GM21529 (cell line): Measurements from ENCODE around the gene MMD2.

ENCODE experiments used
- ATAC-seq: cut with Tn5 transposase; IDR thresholded peaks from one replicate; pipeline ENCODE4 v1.9.1; 2021; ENCODE audit not compliant: unreplicated experiment

MMD2 gene

GRCh38 chr7:4959306-4959705, 319 bp upstream of the MMD2 start:
- no peak for ATAC-seq

DNA sequence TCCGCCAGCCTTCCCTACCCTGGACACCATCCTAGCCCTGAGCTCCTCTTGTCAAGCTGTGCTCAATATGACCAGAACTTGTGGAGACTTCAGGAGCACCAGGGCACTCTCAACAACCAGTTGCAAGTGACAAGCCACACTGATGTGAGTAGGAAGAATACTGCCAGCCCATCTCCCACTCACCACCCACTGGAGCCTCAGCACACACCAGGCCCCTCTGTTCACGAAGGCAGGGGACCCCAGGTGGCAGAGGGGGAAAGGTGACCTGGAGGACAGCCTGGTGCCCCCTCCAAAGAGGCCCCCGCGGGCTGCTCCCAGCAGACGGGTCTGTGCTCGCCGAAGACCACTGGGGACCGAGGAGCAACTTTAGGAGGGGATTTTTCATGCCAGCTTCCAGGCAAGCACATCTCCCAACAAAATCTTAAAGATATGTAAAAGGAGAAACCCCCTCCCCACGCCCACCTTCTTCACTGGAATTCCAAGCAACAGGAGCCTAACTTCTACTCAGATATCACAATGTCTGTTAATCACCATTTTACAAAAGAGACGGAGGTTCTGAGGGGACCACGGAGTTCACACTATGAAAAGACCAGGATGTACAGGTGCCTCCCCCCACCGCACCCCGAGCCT, 1.0 kb downstream of the MMD2 start:
- ATAC-seq = no peak

- ATAC-seq = no peak
These were observed 6.9 kb downstream of the MMD2 start for GRCh38 chr7:4951903-4952636.

GRCh38 chr7:4951304-4951703, 7.7 kb downstream of the MMD2 start:
- ATAC-seq = no peak

DNA sequence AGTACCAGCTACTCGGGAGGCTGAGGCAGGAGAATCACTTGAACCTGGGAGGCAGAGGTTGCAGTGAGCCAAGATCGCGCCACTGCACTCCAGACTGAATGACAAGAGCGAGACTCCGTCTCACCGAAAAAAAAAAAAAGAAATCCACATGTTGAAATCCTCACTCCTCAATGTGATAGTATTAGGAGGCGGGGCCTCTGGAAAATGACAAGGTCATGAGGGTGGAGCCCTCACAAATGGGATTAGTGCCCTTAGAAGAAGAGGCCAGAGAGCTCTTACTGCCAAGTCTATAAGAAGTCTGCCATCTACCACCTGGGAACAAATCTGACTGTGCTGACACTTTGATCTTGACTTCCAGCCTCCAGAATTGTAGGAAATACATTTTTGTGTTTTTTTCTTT, 10.6 kb downstream of the MMD2 start:
- no peak for ATAC-seq

DNA sequence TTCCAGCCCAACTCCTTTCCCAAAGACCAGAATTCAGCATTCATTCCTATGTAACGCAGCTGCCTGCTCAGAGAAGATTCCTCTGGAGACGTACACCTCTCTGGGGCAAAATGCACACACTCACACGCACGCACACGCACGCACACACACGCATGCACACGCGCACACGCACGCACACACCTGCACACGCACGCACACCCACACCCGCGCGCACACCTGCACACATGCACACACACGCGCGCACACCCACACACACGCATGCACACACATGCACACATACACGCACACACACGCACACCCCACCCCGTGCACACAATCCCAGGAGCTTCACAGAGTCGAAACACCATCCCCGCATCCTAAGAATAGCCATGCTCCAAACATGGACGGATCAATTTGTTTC, 13.0 kb downstream of the MMD2 start:
- ATAC-seq = no peak

GRCh38 chr7:4944939-4945338, 14.0 kb downstream of the MMD2 start:
- no peak for ATAC-seq

DNA sequence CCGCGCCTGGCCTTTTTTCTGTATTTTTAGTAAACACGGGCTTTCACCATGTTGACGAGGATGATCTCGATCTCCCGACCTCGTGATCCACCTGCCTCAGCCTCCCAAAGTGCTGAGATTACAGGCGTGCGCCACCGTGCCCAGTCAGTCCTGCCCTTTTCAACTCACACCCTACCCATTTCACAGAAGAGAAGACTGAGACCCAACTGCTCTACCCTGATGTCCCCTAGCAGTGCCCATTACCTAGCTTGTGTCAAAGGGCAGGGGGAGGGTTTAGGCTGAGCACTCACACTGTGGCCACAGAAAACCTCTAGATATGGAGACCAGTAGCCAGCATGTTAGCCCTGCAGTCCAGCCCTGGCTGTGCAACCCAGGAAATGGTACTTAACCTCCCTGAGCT, 15.7 kb downstream of the MMD2 start:
- ATAC-seq = no peak

DNA sequence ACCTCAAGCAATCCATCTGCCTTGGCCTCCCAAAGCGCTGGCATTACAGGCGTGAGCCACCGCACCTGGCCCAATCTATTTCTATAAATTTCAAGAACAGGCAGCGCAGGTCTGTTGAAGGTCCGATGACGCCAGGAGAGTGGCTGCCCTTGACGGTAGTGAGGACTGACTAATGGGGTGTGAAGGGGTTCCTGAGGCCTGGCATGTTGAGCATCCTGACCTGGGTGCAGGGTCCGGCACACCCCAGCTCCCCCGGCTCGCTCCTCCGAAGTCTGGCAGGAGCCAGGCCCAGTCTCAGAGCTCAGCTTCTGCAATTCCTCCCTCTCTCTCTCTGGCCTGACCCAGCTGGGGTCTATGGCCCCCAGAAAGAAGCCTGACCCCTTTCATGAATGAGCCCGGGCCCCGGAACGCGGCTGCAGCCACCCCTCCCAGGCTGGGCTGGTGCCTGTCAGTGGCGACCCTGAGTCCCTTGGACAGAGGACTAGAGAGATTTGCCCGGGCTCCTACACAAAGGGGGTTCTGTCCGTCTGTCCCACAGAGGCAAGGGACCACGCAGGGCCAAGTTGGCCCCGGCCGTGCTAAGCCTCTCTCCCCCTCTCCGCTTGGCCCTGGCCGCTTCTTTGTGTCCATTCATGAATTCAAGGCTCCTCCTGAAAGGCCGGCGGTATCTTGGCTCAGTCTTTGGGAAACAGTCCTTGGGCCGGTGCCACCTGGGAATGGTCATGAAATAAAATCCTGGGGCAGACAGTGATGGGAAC, 18.8 kb downstream of the MMD2 start:
- no peak for ATAC-seq

- no peak for ATAC-seq
These were observed 21.6 kb downstream of the MMD2 start for GRCh38 chr7:4937411-4937810.

DNA sequence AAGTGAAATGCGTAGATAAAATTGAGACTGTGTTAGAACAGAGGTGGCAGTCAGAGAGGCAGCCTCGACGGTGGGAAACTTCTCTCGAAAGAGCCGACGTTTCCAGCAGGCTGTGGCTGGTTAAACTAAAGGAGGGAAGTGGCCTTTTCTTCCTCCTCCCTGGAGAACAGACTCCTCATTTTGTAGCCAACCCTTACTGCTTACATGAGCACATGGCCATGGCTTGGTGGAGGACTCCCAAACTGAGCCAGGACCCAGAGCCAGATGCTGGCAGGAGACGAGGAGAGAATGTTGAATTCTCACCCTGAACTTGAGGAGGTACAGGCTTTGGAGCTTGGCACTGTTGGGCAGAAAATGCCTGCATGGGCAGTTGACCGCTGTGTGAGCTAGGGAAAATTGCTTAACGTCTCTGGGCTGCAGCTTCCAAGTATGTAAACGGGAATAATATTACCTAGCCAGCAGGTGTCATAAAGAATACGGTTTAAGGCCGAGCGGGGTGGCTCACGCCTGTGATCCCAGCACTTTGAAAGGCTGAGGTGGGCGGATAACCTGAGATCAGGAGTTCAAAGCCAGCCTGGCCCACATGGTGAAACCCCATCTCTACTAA, 24.5 kb downstream of the MMD2 start:
- no peak for ATAC-seq

DNA sequence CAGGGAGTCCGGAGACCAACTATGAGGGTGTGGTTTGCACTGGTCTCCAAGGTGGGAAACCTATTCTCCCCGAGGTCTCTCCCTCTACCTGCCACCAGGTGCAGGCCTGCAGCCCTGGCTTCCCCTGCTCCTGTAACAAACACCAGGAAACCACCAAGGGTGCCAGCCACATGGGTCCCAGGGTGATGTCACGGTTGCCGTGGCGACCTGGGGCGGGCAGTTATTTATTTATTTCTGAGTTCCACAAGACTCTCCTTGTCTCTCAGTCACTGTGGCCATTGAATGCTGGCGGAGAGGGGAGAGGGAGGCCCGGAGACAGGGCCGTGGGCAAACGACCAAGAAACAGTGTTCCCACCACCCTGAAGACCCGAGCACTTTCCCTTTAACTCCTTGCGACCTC, 27.0 kb downstream of the MMD2 start:
- ATAC-seq = no peak

GRCh38 chr7:4929005-4929404, 30.0 kb downstream of the MMD2 start:
- ATAC-seq = no peak

DNA sequence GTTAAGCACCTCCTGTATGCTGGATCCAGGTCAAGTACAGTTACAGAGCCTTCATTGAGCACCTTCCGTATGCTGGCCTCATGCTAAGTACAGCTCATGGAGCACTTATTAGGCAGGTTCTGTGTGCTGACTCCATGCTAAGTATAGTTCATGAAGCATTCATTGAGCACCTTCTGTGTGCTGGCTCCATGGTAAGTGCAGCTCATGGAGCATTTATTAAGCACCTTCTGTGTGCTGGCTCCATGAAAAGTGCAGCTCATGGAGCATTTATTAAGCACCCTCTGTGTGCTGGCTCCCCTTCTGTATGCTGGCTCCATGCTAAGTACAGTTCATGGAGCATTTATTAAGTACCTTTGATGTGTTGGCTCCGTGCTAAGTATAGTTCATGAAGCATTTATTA, 30.5 kb downstream of the MMD2 start:
- ATAC-seq = no peak

DNA sequence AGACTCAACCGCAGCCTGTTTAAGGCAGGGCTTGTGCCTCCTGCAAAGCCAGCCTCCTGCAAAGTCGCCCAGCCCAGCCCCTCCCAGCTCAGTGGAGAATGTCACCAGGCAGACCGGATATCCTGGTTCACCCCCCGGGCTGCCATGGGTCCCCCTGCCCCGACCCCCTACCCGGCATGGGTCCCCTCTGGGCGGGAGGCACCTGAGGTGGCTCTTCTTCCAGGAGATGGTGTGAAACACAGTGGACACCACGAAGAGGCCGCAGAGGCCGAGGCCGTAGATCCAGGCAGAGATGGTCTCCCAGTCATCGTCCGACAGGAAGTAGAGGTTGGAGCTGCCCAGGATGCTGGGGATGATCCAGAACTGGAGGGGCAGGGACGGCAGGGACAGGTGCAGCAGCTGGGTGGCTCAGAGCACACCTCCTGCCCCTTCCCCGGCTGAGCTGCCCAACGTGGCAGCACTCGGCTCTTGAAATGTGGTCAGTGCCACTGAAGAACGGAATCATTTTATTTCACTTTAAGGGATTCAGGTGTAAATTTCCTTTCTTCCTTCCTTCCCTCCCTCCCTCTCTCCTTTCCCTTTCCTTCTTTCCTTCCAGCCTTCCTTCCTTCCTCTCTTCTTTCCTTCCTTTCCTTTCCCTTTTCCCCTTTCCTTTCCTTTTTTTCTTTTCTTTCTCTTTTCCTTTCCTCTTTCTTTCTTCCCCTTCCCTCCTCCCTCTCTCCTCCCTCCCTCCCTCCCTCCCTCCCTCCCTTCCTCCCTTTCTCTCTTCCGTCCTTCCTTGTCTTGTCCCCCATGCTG, 38.8 kb downstream of the MMD2 start:
- ATAC-seq = no peak

- no peak for ATAC-seq
These were observed 42.9 kb downstream of the MMD2 start for GRCh38 chr7:4916113-4916512.

GRCh38 chr7:4911111-4911828, 47.7 kb downstream of the MMD2 start:
- no peak for ATAC-seq

- no peak for ATAC-seq
These were observed 52.3 kb downstream of the MMD2 start for GRCh38 chr7:4906682-4907081.

GRCh38 chr7:4905171-4905570, 53.8 kb downstream of the MMD2 start:
- ATAC-seq = no peak

GRCh38 chr7:4904346-4904745, 54.6 kb downstream of the MMD2 start:
- ATAC-seq = no peak
